OCI-LY7 (cell line): Measurements from ENCODE around the gene CTTNBP2. TPM values are rescaled to one million over a fixed set of nuclear protein-coding genes. Genes with fewer than 3 reads are reported as not detected.

Source experiments
- BruUV-seq: library from RNA; stranded (reverse); fragments of 400-500 nt; replicated peaks from 2 replicates; lab custom pipeline; 2021; lab: Mats Ljungman, UMichigan
- CTCF ChIA-PET: fragments of 300-600 bp; sonication (Branson Sonifier 250); formaldehyde crosslinking; loops from one replicate; lab custom pipeline; 2022; ENCODE audit warnings: antibody characterized with exemption; ENCODE audit not compliant: unreplicated experiment; lab: Charles Lee
- POLR2A ChIA-PET: fragments of 300-600 bp; sonication (Branson Sonifier 250); formaldehyde crosslinking; loops from one replicate; lab custom pipeline; 2022; ENCODE audit warnings: antibody characterized with exemption; lab: Charles Lee
- DNase-seq: peaks from one replicate; pipeline ENCODE4 v3.0.0-alpha.2; 2015; ENCODE audit warnings: low spot score
- H2AFZ ChIP-seq: fragments of 200-600 bp; sonication (generic), shearing (Covaris generic); 2 replicates; pipeline ENCODE4 v1.6.1; 2014; ENCODE audit warnings: mild to moderate bottlenecking, antibody characterized with exemption, low read length, moderate library complexity
- H3K27ac ChIP-seq: fragments of 200-600 bp; sonication (generic); 2 replicates; pipeline ENCODE4 v1.5.1; 2014; ENCODE audit warnings: mixed run types, low read depth, mild to moderate bottlenecking, moderate library complexity, low read length, inconsistent platforms; ENCODE audit not compliant: poor library complexity, severe bottlenecking
- H3K36me3 ChIP-seq: fragments of 200-600 bp; sonication (generic); 2 replicates; pipeline ENCODE4 v1.6.1; 2014; ENCODE audit warnings: mild to moderate bottlenecking, antibody characterized with exemption, low read length, moderate library complexity, mixed read lengths; ENCODE audit not compliant: insufficient read depth
- H3K4me1 ChIP-seq: fragments of 200-600 bp; sonication (generic); 2 replicates; pipeline ENCODE4 v1.5.1; 2014; ENCODE audit warnings: mild to moderate bottlenecking, low read length; ENCODE audit not compliant: insufficient read depth, poor library complexity, severe bottlenecking
- H3K4me2 ChIP-seq: fragments of 200-600 bp; sonication (generic); 2 replicates; pipeline ENCODE4 v1.6.1; 2014; ENCODE audit warnings: mild to moderate bottlenecking, low read length
- H3K4me3 ChIP-seq: fragments of 200-600 bp; sonication (generic); 2 replicates; pipeline ENCODE4 v1.5.1; 2014; ENCODE audit warnings: mild to moderate bottlenecking, low read depth, low read length; ENCODE audit not compliant: poor library complexity, severe bottlenecking
- H3K79me2 ChIP-seq: fragments of 200-600 bp; sonication (generic); 2 replicates; pipeline ENCODE4 v1.6.1; 2016; ENCODE audit warnings: low read depth, mild to moderate bottlenecking, low read length, moderate library complexity, mixed read lengths; ENCODE audit not compliant: insufficient read depth
- H3K9me2 ChIP-seq: fragments of 200-600 bp; sonication (generic); 2 replicates; pipeline ENCODE4 v1.6.1; 2016; ENCODE audit warnings: mild to moderate bottlenecking, low read length, mixed read lengths; ENCODE audit not compliant: insufficient read depth
- H3K9me3 ChIP-seq: fragments of 200-600 bp; sonication (generic); 2 replicates; pipeline ENCODE4 v1.6.1; 2014; ENCODE audit warnings: mild to moderate bottlenecking, mixed run types, low read length, mixed read lengths
- H4K20me1 ChIP-seq: fragments of 200-600 bp; sonication (generic); 2 replicates; pipeline ENCODE4 v1.6.1; 2014; ENCODE audit warnings: mild to moderate bottlenecking, antibody characterized with exemption, low read length, moderate library complexity, mixed read lengths; ENCODE audit not compliant: insufficient read depth
- EZH2phosphoT487 ChIP-seq: fragments of 200-600 bp; sonication (generic); IDR thresholded peaks from 2 replicates; pipeline ENCODE4 v1.6.1; 2018; ENCODE audit warnings: low read depth, borderline replicate concordance, mild to moderate bottlenecking, mixed run types, antibody characterized with exemption, low read length, moderate library complexity, mixed read lengths
- intact Hi-C: fragments of 100-400 bp; cut with micrococcal nuclease; formaldehyde crosslinking; loops from one replicate; pipeline ENCODE4 v1.10.0; 2022; ENCODE audit not compliant: unreplicated experiment
- total RNA-seq, 2 experiments: library from RNA; depleted of rRNA in 1 of 2; stranded (reverse); fragments of >200 nt in 1 of 2; shearing (Covaris generic) in 1 of 2; gene quantifications; 2 replicates each; pipeline ENCODE4 v1.2.3, GENCODE V29; 2014 to 2022
- TF ChIP-seq, protein P1 (sequence below): fragments of 200-600 bp; sonication (generic); conservative IDR thresholded peaks from 2 replicates; pipeline ENCODE4 v1.5.1; 2014; ENCODE audit warnings: mild to moderate bottlenecking, antibody characterized with exemption, low read length, moderate library complexity, mixed read lengths

CTTNBP2 gene
- total RNA-seq, 2 experiments from 2014 or later: not detected

DNA sequence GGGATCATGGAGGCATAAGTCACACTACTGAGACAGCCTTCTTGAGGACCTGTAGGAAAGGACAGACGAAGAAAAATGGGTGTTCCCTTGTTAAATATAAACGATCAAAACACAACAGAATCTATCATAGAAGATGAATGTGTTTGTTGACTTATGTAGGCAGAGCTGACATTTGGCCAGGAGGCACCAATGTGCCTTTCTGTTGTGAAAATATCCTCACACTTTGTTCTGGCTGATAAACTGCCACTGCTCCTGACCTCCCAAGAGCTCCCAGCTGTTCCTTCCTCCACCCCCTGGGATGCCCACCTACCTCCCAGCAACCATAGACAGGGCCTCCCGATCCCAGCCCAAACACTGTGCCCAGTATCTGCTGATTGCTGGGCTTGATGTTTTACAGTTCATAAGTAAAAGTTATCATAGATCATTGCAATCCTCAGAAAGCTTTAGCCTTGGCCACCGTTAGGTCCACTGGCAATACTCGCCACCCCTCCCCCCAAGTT is 116.6 kb downstream of the CTTNBP2 start:
- no TSS peak for BruUV-seq
- Histone ChIP-seq H4K20me1 (no peaks in the 10 kb centered on the region), H3K4me1 (no peaks in the 10 kb centered on the region), H3K36me3 (no peaks in the 10 kb centered on the region), H3K79me2 (no peaks in the 10 kb centered on the region), H3K4me3 (no peak overlapping the region), H2AFZ (no peak overlapping the region), H3K27ac (no peak overlapping the region), H3K9me2 (no peaks in the 10 kb centered on the region), H3K9me3 (no peaks in the 10 kb centered on the region), H3K4me2 (no peak overlapping the region)
- CTCF ChIA-PET: no interaction called here
- POLR2A ChIA-PET: no interaction called here
- DNase-seq: no peak
- intact Hi-C loops: loop anchor here (10.0 kb wide), 1 partner anchor 398 kb away; no protein-coding TSS in a partner anchor
- no peak for TF ChIP-seq EZH2phosphoT487
- TF ChIP-seq, protein P1, sequence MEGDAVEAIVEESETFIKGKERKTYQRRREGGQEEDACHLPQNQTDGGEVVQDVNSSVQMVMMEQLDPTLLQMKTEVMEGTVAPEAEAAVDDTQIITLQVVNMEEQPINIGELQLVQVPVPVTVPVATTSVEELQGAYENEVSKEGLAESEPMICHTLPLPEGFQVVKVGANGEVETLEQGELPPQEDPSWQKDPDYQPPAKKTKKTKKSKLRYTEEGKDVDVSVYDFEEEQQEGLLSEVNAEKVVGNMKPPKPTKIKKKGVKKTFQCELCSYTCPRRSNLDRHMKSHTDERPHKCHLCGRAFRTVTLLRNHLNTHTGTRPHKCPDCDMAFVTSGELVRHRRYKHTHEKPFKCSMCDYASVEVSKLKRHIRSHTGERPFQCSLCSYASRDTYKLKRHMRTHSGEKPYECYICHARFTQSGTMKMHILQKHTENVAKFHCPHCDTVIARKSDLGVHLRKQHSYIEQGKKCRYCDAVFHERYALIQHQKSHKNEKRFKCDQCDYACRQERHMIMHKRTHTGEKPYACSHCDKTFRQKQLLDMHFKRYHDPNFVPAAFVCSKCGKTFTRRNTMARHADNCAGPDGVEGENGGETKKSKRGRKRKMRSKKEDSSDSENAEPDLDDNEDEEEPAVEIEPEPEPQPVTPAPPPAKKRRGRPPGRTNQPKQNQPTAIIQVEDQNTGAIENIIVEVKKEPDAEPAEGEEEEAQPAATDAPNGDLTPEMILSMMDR: no peak

DNA sequence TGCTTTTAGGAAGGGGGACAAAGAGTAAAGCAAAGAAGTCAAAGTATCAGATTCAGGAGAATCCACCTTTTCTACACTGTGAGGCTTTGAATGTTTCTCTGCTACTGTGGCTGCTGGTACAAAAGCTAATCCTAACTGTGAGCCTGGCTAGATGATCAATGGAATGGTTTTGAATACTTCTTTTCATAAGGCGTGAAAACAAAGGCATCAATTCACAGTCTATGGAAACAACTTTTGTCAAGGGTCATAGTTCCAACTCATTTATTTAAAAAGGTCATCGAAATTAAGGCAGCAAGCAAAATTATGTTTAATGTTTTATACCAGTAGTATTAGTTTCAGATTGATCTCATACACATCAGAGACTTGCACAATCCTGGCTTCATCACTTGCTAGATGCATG is 118.1 kb downstream of the CTTNBP2 start:
- Histone ChIP-seq H3K36me3 (no peaks in the 10 kb centered on the region), H3K4me1 (no peaks in the 10 kb centered on the region), H3K4me3 (no peak overlapping the region), H4K20me1 (no peaks in the 10 kb centered on the region; the same call in 1 of the 2 replicates), H2AFZ (no peak overlapping the region), H3K9me2 (no peaks in the 10 kb centered on the region), H3K27ac (no peak overlapping the region), H3K79me2 (no peaks in the 10 kb centered on the region), H3K4me2 (no peak overlapping the region), H3K9me3 (no peaks in the 10 kb centered on the region)
- intact Hi-C loops: loop anchor here (10.0 kb wide), 1 partner anchor 400 kb away; no protein-coding TSS in a partner anchor
- DNase-seq: no peak
- TF ChIP-seq, protein P1: no peak
- TF ChIP-seq EZH2phosphoT487: no peak
- CTCF ChIA-PET: no interaction called here
- POLR2A ChIA-PET: interaction anchor here (0.6 kb wide), 1 partner anchor 33 kb away, joined by 3 read pairs; no protein-coding TSS in a partner anchor
- no TSS peak for BruUV-seq

DNA sequence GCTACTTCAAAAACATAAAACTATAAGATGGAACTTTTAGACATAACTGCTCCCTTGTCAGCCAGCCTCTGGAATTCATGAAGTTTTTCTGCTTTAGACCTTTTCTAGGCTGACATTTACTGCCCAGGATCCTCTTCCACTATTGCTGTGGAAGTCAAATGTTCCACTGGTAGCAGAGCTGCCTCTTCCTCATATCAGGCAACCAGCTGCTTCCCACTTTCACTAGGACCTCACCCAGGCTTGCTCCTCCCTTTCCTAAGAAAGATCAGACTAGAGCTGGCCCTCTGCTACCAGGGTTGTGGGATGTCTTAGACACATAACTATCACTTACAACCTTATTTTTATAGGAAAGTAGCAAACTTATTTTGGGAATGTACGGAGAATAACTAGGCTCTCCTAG is 121.5 kb downstream of the CTTNBP2 start:
- CTCF ChIA-PET: no interaction called here
- TF ChIP-seq, protein P1: no peak
- no peak for TF ChIP-seq EZH2phosphoT487
- Histone ChIP-seq H3K9me3 (no peaks in the 10 kb centered on the region), H3K36me3 (no peaks in the 10 kb centered on the region), H3K9me2 (no peaks in the 10 kb centered on the region), H2AFZ (no peak overlapping the region), H3K4me2 (no peak overlapping the region), H3K79me2 (no peaks in the 10 kb centered on the region), H4K20me1 (no peaks in the 10 kb centered on the region; the same call in 1 of the 2 replicates), H3K4me3 (no peak overlapping the region), H3K27ac (no peak overlapping the region), H3K4me1 (no peaks in the 10 kb centered on the region)
- DNase-seq: no peak
- intact Hi-C loops: loop anchor here (10.0 kb wide), 1 partner anchor 403 kb away; no protein-coding TSS in a partner anchor
- BruUV-seq: no TSS peak
- POLR2A ChIA-PET: no interaction called here
